CD4-positive, alpha-beta T cell treated with Interleukin-15 for 4 hours (primary cell): Measurements from ENCODE around the gene LINGO1.

Source experiments
- DNase-seq: peaks from one replicate; pipeline ENCODE4 v3.0.0-alpha.2; 2020; ENCODE audit warnings: low spot score

The LINGO1 gene

GRCh38 chr15:77595231-77595630 lies 37.5 kb downstream of the LINGO1 start:
- no peak for DNase-seq

GRCh38 chr15:77592758-77593157 lies 40.0 kb downstream of the LINGO1 start:
- no peak for DNase-seq

GRCh38 chr15:77591968-77592613 lies 40.6 kb downstream of the LINGO1 start:
- no peak for DNase-seq

GRCh38 chr15:77589839-77590238 lies 42.9 kb downstream of the LINGO1 start:
- DNase-seq = no peak

GRCh38 chr15:77588126-77588525 lies 44.6 kb downstream of the LINGO1 start:
- no peak for DNase-seq

GRCh38 chr15:77584691-77585090 lies 48.0 kb downstream of the LINGO1 start:
- DNase-seq = no peak

- no peak for DNase-seq
These were observed 48.5 kb downstream of the LINGO1 start for GRCh38 chr15:77584201-77584600.

- DNase-seq = no peak
These were observed 49.9 kb downstream of the LINGO1 start for GRCh38 chr15:77582763-77583162.

GRCh38 chr15:77581896-77582569 lies 50.7 kb downstream of the LINGO1 start:
- no peak for DNase-seq

- DNase-seq = no peak
These were observed 51.6 kb downstream of the LINGO1 start for GRCh38 chr15:77580996-77581682.

GRCh38 chr15:77579498-77580188 lies 53.1 kb downstream of the LINGO1 start:
- no peak for DNase-seq

- DNase-seq = no peak
These were observed 53.9 kb downstream of the LINGO1 start for GRCh38 chr15:77578641-77579372.

GRCh38 chr15:77577366-77577950 lies 55.3 kb downstream of the LINGO1 start:
- no peak for DNase-seq

GRCh38 chr15:77576538-77576937 lies 56.2 kb downstream of the LINGO1 start:
- no peak for DNase-seq

- no peak for DNase-seq
These were observed 57.3 kb downstream of the LINGO1 start for GRCh38 chr15:77575203-77575934.

GRCh38 chr15:77574521-77575202 lies 58.0 kb downstream of the LINGO1 start:
- DNase-seq = no peak

- no peak for DNase-seq
These were observed 58.9 kb downstream of the LINGO1 start for GRCh38 chr15:77573802-77574201.

- DNase-seq = no peak
These were observed 60.5 kb downstream of the LINGO1 start for GRCh38 chr15:77572186-77572585.

- no peak for DNase-seq
These were observed 61.0 kb downstream of the LINGO1 start for GRCh38 chr15:77571741-77572140.

- no peak for DNase-seq
These were observed 61.5 kb downstream of the LINGO1 start for GRCh38 chr15:77571181-77571580.
